Right lobe of liver (tissue), 4 donors: ENCODE measurements around the gene ST7L.

ENCODE experiments used
- POLR2A ChIP-seq: fragments of 450-650 bp; IDR thresholded peaks from one replicate; pipeline ENCODE4 v1.6.1; 2017; ENCODE audit warnings: antibody characterized with exemption, mild to moderate bottlenecking
- TF ChIP-seq, protein P1 (sequence below), 4 donors: fragments of 200-600 bp in 3 of 4; fragments of 450-650 bp in 1 of 4; IDR thresholded peaks; one replicate each; pipeline versions ENCODE4 v1.5.1 to v1.8.0; 2016 to 2022; ENCODE audit warnings: antibody characterized with exemption in 4 of 4, mild to moderate bottlenecking in 2 of 4
- donor health status: DM: no; HTN: no; CAD: no.
- donor health status: DM: no; HTN: no; CAD: no.
- donor health status: DM: no; HTN: yes; CAD: no.

DNA sequence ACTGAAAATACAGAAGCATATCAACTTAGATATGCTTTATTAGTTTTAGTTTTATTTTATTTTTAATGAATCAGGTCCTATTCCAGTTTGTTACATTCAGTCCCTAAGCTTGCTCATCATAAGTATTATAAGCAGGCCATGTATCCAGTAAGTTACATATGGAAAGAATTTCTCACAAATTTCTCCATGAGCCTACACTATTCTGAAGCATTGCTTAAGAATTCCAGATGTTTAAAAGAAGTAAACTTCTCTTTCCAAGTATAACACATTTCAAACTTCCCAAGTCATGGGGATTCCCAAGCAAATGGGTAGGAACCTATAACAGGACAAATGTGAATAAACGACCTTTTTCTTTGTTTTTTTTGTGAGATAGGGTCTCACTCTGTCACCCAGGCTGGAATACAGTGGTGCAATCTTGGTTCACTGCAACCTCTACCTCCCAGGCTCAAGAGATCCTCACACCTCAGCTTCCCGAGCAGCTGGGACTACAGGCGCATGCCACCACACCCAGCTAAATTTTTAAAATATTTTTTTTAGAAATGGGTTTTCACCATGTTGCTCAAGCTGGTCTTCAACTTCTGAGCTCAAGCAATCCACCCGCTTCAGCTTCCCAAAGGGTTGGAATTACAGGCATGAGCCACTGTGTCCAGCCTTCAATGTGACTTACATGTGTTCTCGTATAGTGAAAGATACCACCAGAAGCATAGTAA is 39.0 kb downstream of the ST7L start:
- TF ChIP-seq POLR2A, result no peak
- TF ChIP-seq, protein P1, sequence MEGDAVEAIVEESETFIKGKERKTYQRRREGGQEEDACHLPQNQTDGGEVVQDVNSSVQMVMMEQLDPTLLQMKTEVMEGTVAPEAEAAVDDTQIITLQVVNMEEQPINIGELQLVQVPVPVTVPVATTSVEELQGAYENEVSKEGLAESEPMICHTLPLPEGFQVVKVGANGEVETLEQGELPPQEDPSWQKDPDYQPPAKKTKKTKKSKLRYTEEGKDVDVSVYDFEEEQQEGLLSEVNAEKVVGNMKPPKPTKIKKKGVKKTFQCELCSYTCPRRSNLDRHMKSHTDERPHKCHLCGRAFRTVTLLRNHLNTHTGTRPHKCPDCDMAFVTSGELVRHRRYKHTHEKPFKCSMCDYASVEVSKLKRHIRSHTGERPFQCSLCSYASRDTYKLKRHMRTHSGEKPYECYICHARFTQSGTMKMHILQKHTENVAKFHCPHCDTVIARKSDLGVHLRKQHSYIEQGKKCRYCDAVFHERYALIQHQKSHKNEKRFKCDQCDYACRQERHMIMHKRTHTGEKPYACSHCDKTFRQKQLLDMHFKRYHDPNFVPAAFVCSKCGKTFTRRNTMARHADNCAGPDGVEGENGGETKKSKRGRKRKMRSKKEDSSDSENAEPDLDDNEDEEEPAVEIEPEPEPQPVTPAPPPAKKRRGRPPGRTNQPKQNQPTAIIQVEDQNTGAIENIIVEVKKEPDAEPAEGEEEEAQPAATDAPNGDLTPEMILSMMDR (IDR thresholded peaks at IDR 0.05), result no peak
